Breast epithelium (tissue), 4 donors: ENCODE results near the gene CRTAC1. TPM values are rescaled to one million over a fixed set of nuclear protein-coding genes. Genes with fewer than 3 reads are reported as not detected.

Source experiments
- DNase-seq, 2 donors: peaks; one replicate each; pipeline ENCODE4 v3.0.0-alpha.2; 2019; ENCODE audit warnings: low spot score in 2 of 2
- H3K27ac ChIP-seq, 2 donors: fragments of 200-600 bp; sonication (generic) in 1 of 2; one replicate each; pipeline ENCODE4 v1.5.1; 2016 to 2019; ENCODE audit warnings: mild to moderate bottlenecking in 1 of 2
- H3K27me3 ChIP-seq, 2 donors: fragments of 200-600 bp; sonication (generic) in 1 of 2; one replicate each; pipeline versions ENCODE4 v1.5.1 to v1.6.0; 2017 to 2019; ENCODE audit warnings: control low read depth in 1 of 2, mild to moderate bottlenecking in 1 of 2
- H3K36me3 ChIP-seq: fragments of 200-600 bp; one replicate; pipeline ENCODE4 v1.5.1; 2019
- H3K4me1 ChIP-seq, 2 donors: fragments of 200-600 bp; sonication (generic); one replicate each; pipeline ENCODE4 v1.5.1; 2016 to 2019; ENCODE audit warnings: control low read depth in 1 of 2
- H3K4me3 ChIP-seq, 3 donors: fragments of 200-600 bp; sonication (generic); 1 replicate in 2 of 3; 2 replicates in 1 of 3; pipeline ENCODE4 v1.5.1; 2016 to 2019; ENCODE audit warnings: mild to moderate bottlenecking in 3 of 3, moderate library complexity in 2 of 3
- H3K9me3 ChIP-seq, 2 donors: fragments of 200-600 bp; sonication (generic) in 1 of 2; one replicate each; pipeline ENCODE4 v1.5.1; 2016 to 2019; ENCODE audit warnings: control low read depth in 1 of 2
- CTCF ChIP-seq, 3 donors: fragments of 450-650 bp; IDR thresholded peaks; one replicate each; pipeline ENCODE4 v1.5.1; 2016 to 2017; ENCODE audit warnings: antibody characterized with exemption in 3 of 3, mild to moderate bottlenecking in 3 of 3, moderate library complexity in 3 of 3
- POLR2A ChIP-seq: fragments of 450-650 bp; IDR thresholded peaks from one replicate; pipeline ENCODE4 v1.6.1; 2016; ENCODE audit warnings: antibody characterized with exemption, mild to moderate bottlenecking, moderate library complexity
- POLR2AphosphoS5 ChIP-seq, 3 donors: sonication (generic); formaldehyde crosslinking; IDR thresholded peaks; one replicate each; pipeline ENCODE4 v1.6.1; 2017; ENCODE audit warnings: antibody characterized with exemption in 3 of 3
- intact Hi-C: fragments of 100-400 bp; cut with DNase I; formaldehyde crosslinking; loops from one replicate; pipeline ENCODE4 v1.15.1; 2023; ENCODE audit warnings: low total_unique reads
- total RNA-seq, 3 donors: library from RNA; depleted of rRNA; stranded (reverse); fragments of >200 nt; gene quantifications; one replicate each; pipeline ENCODE4 v1.1.0, GENCODE V29; 2016

Gene CRTAC1
- total RNA-seq, 3 donors from 2014 or later: 1.6 to 4.7 (median 1.9) TPM

DNA sequence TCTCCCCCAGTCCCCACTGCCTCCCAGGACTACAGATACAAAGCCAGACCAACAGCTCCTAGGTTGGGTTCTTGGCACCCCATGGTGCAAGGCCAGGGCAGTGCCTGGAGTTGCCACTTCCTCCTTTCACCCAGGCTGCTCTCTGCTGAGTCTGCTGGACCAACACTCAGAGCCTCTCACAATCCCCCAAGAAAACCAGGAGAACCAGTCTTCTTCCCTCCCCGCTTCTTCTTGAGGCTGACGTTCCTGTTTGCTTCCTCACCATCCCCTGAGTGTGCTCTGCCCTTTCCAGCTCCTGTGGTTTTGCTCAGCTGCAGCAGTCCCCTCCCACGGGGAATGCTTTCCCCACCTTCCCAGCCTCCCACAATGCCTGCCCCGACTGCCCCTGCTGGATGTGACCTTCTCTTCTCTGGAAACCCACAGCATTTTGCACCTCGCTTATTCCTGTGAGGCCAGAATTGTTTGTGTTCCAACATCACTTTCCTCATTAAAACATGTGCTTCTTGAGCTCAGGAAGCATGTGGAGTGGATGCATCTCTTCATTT lies 90.9 kb downstream of the CRTAC1 start:
- Histone ChIP-seq H3K27me3 (no peaks in the 10 kb centered on the region), H3K4me1 (no peaks in the 10 kb centered on the region), H3K4me3 (no peak overlapping the region), H3K36me3 (no peaks in the 10 kb centered on the region), H3K9me3 (peaks cover 0 to 5% of the 10 kb centered on the region in 2 donors), H3K27ac (no peak overlapping the region)
- no peak for TF ChIP-seq POLR2AphosphoS5 (IDR thresholded peaks at IDR 0.05)
- TF ChIP-seq CTCF (IDR thresholded peaks at IDR 0.05): no peak
- no peak for TF ChIP-seq POLR2A
- DNase-seq: no peak
- intact Hi-C loops: loop anchor here (10.0 kb wide), 1 partner anchor 875 kb away; no protein-coding TSS in a partner anchor

GRCh38 chr10:97937928-97938327 lies 92.5 kb downstream of the CRTAC1 start:
- TF ChIP-seq POLR2A (no peak), CTCF (IDR thresholded peaks at IDR 0.05) (no peak), POLR2AphosphoS5 (IDR thresholded peaks at IDR 0.05) (no peak)
- Histone ChIP-seq H3K9me3 (no peaks in the 10 kb centered on the region), H3K27ac (no peak overlapping the region), H3K4me1 (no peaks in the 10 kb centered on the region), H3K36me3 (no peaks in the 10 kb centered on the region), H3K27me3 (no peaks in the 10 kb centered on the region), H3K4me3 (no peak overlapping the region)
- intact Hi-C loops: loop anchor here (10.0 kb wide), 1 partner anchor 877 kb away; no protein-coding TSS in a partner anchor
- no peak for DNase-seq

GRCh38 chr10:97937054-97937453 lies 93.4 kb downstream of the CRTAC1 start:
- no peak overlapping the region for H3K4me3 ChIP-seq
- no peaks in the 10 kb centered on the region for H3K4me1 ChIP-seq
- intact Hi-C loops: loop anchor here (10.0 kb wide), 1 partner anchor 878 kb away; no protein-coding TSS in a partner anchor

DNA sequence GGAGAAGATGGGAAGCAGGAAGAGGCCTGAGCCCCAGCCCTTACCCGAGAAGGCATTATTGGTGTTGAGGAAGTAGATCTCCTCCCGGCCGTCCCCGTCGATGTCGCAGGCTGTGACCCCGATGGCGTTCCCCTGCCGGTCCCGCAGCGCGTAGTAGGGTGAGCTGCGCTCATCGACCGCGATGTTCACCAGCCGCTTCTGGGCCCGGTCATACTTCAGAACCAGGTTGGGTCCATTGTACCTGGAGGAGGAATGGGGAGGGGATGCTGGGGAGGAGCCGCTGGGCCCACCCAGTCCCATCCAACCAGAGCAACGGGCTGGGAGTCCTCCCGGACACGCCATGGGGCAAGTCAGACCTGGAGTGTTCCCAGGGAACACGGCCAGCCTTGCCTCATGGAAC lies 94.3 kb downstream of the CRTAC1 start:
- H3K27me3 ChIP-seq: no peaks in the 10 kb centered on the region
- H3K9me3 ChIP-seq: no peaks in the 10 kb centered on the region
- DNase-seq: no peak
- no peaks in the 10 kb centered on the region for H3K36me3 ChIP-seq
- no peak overlapping the region for H3K4me3 ChIP-seq
- intact Hi-C loops: loop anchor here (10.0 kb wide), 1 partner anchor 879 kb away; no protein-coding TSS in a partner anchor
- H3K27ac ChIP-seq: no peak overlapping the region
- H3K4me1 ChIP-seq: no peaks in the 10 kb centered on the region
- TF ChIP-seq CTCF (IDR thresholded peaks at IDR 0.05) (no peak), POLR2A (no peak), POLR2AphosphoS5 (IDR thresholded peaks at IDR 0.05) (no peak)

More at GRCh38 chr10:97937054-97937453, 93.4 kb downstream of the CRTAC1 start:
- Histone ChIP-seq H3K27ac (no peak overlapping the region), H3K9me3 (no peaks in the 10 kb centered on the region), H3K27me3 (no peaks in the 10 kb centered on the region), H3K36me3 (no peaks in the 10 kb centered on the region)
- TF ChIP-seq POLR2AphosphoS5 (IDR thresholded peaks at IDR 0.05): no peak
- no peak for TF ChIP-seq POLR2A
- TF ChIP-seq CTCF (IDR thresholded peaks at IDR 0.05): no peak
- DNase-seq: no peak

DNA sequence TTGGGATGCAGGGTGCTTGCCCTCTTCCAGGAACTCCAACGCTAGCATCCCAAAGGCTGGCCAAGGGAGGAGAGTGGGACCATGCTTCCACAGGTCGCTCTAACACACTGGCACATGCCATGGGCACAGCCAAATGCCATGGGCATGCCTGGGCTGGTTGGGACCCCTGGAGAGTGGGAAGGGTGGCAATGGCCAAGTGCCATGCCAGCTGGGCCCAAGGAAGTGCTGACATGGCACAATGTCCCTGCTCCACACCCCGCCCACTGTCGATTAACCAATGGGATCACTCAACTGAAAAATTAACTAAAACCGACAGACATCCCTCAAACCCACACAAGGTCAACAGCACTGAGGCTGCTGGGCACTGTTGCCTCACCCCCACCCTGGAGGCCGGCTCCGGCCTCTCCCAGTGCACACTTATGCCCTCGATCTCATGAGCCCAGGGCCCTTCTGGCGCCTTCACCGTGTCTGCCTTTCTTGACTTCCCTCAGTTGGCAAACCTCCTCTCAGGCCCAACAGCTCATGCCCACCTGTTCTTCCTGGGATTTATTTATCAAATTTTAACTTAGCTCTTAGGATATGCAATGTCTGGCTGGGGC lies 97.4 kb downstream of the CRTAC1 start:
- Histone ChIP-seq H3K36me3 (no peaks in the 10 kb centered on the region), H3K27ac (no peak overlapping the region), H3K27me3 (peaks cover 0 to 2% of the 10 kb centered on the region in 2 donors), H3K4me3 (no peak overlapping the region), H3K9me3 (no peaks in the 10 kb centered on the region), H3K4me1 (no peaks in the 10 kb centered on the region)
- intact Hi-C loops: loop anchor here (10.0 kb wide), 1 partner anchor 882 kb away; no protein-coding TSS in a partner anchor
- TF ChIP-seq POLR2A (no peak), CTCF (IDR thresholded peaks at IDR 0.05) (no peak), POLR2AphosphoS5 (IDR thresholded peaks at IDR 0.05) (no peak)
- DNase-seq: no peak
